Measurements from ENCODE around the gene NPEPPS. TPM values are rescaled to one million over a fixed set of nuclear protein-coding genes. Genes with fewer than 3 reads are reported as not detected.

The NPEPPS gene
- total RNA-seq, 1 experiment from 2014 or later: 207 TPM

GRCh38 chr17:47640076-47640475, 109.2 kb downstream of the NPEPPS start:
- Histone ChIP-seq H2AFZ (ENCODE audit: low read depth, low read length, poor library complexity, severe bottlenecking) (no peak overlapping the region), H4K20me1 (ENCODE audit: insufficient read depth) (no peaks in the 10 kb centered on the region), H3K4me2 (ENCODE audit: low read length) (no peak overlapping the region), H3K4me3 (replicated peaks in 1 of 2; ENCODE audit: low read depth in 1 of 2, low read length in 2 of 2) (no peak overlapping the region), H3K9ac (ENCODE audit: low read length) (no peak overlapping the region), H3K9me3 (ENCODE audit: control insufficient read depth in 1 of 2, insufficient read depth in 1 of 2, low read depth in 1 of 2, low read length in 2 of 2) (no peaks in the 10 kb centered on the region), H3K36me3 (ENCODE audit: control insufficient read depth in 1 of 2, insufficient read depth in 2 of 2, low read length in 2 of 2) (no peaks in the 10 kb centered on the region), H3K4me1 (ENCODE audit: control insufficient read depth in 1 of 2, insufficient read depth in 2 of 2, low read length in 2 of 2) (no peaks in the 10 kb centered on the region), H3K27me3 (ENCODE audit: insufficient read depth, low read length) (no peaks in the 10 kb centered on the region), H3K27ac (ENCODE audit: low read depth, low read length) (no peak overlapping the region), H3K79me2 (ENCODE audit: insufficient read depth, low read length) (no peaks in the 10 kb centered on the region), H3K9me2 (ENCODE audit: insufficient read depth) (no peaks in the 10 kb centered on the region)
- intact Hi-C loops (cut with micrococcal nuclease): no loop called here
- no peak for ATAC-seq
- POLR2A ChIA-PET: interaction anchor here (1.9 kb wide), 1 partner anchor 9 kb away, joined by 10 read pairs; the partner anchor contains the start of gene KPNB1
- no peak for DNase-seq (ENCODE audit: low read depth, low spot score)
- no TSS peak for BruUV-seq (replicated peaks)
- no peak for TF ChIP-seq EGR1 (IDR thresholded peaks at IDR 0.05; ENCODE audit: low read depth)
- no peak for TF ChIP-seq TCF7L2 (IDR thresholded peaks at IDR 0.05; ENCODE audit: borderline replicate concordance, extremely low read depth, insufficient read depth, insufficient read length)
- TF ChIP-seq CTCF (IDR thresholded peaks at IDR 0.05 in 2 of 3, conservative IDR thresholded peaks at IDR 0.05 in 1 of 3; ENCODE audit: borderline replicate concordance in 1 of 3, insufficient read depth in 1 of 3, low read depth in 2 of 3, low read length in 2 of 3): no peak
- no peak for TF ChIP-seq EZH2phosphoT487 (IDR thresholded peaks at IDR 0.05; ENCODE audit: borderline replicate concordance)
- TF ChIP-seq CBX3 (IDR thresholded peaks at IDR 0.05; ENCODE audit: low read depth): no peak
- no peak for TF ChIP-seq SRF (IDR thresholded peaks at IDR 0.05; ENCODE audit: low read depth)
- TF ChIP-seq RAD21 (IDR thresholded peaks at IDR 0.05; ENCODE audit: low read depth): no peak
- TF ChIP-seq POLR2AphosphoS5 (IDR thresholded peaks at IDR 0.05; ENCODE audit: low read depth, low read length): no peak
- TF ChIP-seq MAX (IDR thresholded peaks at IDR 0.05): no peak
- TF ChIP-seq ZNF274 (IDR thresholded peaks at IDR 0.05; ENCODE audit: low read depth, low read length): no peak
- TF ChIP-seq REST (IDR thresholded peaks at IDR 0.05; ENCODE audit: low read depth): no peak
- no peak for TF ChIP-seq SP1 (IDR thresholded peaks at IDR 0.05; ENCODE audit: low read depth)
- no peak for TF ChIP-seq FOSL1 (IDR thresholded peaks at IDR 0.05; ENCODE audit: low read depth)
- no peak for TF ChIP-seq EZH2 (IDR thresholded peaks at IDR 0.05)
- CTCF ChIA-PET: no interaction called here
- RAD21 ChIA-PET (ENCODE audit: low non-redundant PET in 1 of 2, low total read pairs in 2 of 2, uncharacterized antibody in 2 of 2, unreplicated experiment in 2 of 2): no interaction called here

Data from HCT116 (cell line).